Activated T-cell treated with anti-CD3 and anti-CD28 coated beads for 4 hours (primary cell): ENCODE data around the gene MCM6.
"Not testable (repeated sequence)": the region's sequence is repeated elsewhere in the genome, so short reads cannot be mapped to it uniquely, and the experiment has no call there.

Experiments
- DNase-seq: peaks from one replicate; pipeline ENCODE4 v3.0.0-alpha.2; 2020

The MCM6 gene

DNA sequence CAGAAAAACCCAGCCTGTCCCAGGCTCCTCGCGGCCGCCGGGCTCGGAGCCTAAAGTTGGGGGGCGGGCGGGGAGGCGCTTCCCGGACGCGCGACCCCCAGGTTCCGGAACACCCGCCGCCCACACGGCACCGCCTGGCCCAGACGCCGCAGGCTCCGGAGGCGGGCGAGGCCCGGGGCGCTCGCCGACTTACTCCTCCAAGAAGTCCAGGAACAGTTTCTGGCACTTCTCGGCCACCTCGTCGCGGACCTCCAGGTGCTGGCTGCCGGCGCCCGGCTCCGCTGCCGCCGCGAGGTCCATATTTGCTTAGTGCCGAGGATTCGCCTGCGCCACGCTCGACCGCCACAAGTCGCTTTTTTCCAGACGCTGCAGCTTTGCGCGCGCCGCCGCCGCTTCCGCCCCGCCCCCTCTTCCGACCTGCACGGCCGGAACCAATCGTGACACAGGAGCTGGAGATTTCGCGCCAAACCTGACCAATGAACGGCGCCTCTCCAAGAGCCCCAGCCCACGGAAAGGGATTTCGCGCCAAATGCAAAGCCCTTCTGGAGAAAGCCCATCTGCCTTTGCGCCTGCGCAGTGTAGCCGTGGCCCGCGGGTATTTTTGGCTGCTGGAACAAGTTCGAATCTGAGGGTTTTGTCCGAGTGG, at the start of gene MCM6:
Gene MCM6 (minus strand): TSS at position 378 of the 646 bp plus-strand sequence. CDS start 78 bp downstream, at position 300.
- DNase-seq = peak; percentile 96

DNA sequence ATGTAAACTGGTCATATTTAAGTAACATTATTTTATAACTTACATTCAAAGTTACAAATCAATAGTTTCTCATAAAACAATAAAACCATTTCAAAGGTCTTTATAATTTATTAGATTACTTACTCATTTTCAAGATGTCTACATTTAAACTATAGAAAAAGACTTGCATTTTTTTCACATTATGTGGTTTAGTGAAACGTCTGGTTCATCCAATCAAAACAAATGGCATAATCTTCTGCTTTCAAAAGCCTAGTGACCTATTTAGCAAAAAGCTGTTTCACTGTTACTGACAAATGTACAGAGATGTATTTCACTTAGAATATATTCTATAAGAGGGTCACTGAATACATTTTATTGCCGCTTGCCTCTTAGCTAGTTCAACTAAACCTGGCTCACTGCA, 49.3 kb upstream of the MCM6 start:
- DNase-seq = no peak

DNA sequence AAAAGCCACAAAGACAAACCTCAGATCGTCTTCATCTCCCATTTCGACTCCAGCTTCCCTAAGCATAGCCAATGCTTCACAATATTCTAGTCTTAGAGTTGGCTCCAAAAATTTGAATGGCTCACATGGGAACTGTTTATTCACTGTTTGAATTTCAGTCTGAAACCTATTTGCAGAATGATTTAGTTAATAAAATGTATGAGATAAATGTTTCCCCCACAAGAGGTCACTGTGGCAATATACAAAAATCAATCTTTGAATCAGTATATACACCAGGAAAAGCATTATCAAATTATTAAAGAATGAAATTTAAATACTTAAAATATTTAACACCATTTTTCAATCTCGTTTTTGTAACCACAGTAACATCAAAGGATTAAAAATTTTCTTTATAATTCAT, 40.0 kb upstream of the MCM6 start:
- DNase-seq = no peak

DNA sequence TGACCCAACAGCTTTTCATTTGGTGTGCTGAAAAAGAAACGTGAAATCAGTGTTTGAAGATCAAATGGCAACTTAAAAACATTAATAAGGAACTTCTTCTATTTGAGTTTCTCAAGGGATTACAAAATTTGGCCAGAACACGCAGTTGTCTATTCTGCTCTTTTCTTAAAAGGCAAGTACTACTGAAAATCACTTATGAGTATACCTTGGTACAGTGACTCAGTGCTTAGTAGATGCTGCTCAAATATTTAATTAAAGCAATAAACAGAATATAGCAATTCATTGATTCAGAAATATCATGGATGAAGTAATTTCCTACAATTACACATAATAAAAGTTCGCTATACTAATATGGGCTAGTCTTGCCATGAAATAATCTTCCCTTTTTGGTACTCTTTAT, 38.2 kb upstream of the MCM6 start:
- DNase-seq = no peak

DNA sequence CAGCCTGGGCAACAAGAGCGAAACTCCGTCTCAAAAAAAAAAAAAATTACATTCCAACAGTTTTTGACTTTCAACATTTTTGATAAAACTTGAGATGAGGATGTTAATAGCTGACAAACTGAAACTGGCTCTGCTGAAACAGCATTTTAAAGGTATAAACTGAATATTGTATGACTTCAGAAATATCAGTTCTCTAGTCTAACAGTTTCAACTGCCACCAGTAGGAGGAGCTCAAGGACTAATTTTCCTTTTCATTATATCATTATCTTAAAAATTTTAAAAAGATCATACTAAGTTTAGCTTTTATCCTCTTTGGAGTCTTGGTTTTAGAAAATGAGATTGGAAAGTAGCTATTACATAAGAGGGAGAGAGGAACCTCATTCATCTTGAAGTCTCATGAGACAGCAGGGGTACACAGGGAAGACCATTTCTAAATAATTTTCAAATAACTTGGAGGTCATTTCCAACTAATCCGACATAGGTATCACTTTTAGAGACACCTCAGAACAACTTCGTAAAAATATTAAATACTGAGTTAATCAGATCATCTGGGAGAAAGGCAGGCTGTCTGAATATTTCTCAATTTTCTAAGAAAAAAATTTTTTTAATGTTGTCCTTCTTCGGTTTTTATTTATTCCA, 37.6 kb upstream of the MCM6 start:
- peak; percentile 42 for DNase-seq

DNA sequence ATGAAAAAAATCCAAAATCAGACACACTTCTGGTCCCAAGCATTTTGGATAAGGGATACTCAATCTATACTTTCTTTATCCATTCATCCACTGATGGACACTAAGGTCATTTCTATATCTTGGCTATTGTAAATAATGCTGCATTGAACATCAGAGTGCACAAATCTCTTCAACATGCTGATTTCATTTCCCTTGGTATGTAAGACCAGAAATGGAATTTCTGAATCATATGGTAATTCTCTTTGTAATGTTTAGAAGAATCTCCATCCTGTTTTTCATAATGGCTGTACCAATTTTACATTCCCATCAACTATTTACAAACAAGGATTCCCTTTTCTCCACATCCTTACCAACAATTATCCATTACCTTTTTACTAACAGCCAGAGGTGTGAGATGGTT, 33.7 kb upstream of the MCM6 start:
- DNase-seq = no peak

DNA sequence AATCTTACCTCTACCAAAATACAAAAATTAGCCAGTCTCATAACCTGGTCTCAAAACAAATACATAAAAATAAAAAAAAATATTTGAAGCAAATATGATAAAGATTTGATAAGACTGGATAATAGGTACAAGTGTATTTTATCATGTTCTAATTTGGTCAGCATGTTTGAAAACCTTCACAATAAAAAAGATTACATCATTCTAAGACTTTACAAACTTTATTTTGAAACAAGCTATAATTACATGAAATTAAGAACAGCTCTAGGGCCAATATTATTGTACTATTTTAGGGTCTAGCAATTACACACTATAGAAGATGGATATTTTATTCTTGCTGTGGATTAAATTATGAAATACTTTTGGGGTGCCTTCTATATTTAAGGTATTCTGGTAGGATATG, 29.4 kb upstream of the MCM6 start:
- no peak for DNase-seq

DNA sequence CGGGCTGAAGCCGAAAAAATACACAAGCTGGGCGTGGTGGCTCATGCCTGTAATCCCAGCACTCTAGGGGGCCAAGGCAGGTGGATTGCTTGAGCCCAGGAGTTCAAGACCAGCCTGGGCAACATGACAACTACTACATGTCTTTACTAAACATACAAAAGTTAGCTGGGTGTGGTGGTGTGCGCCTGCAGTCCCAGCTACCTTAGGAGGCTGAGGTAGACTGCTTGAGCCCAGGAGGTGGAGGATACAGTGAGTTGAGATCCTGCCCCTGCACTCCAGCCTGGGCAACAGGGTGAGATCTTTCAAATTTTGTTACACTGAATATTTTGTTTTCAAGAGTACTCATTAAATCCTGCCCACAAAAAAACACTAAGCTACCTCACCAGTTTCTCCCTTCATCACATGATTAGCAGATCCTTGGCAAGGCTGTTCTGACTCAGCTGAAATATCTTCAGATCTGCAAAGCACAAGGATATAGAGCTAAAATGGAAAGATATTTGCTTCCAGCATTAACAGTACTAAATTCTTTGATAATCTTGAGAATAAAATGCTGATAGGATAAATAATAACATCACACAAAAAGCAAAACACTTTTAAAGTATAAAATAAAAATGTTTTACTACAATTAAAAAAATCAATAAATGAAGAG, 28.2 kb upstream of the MCM6 start:
- DNase-seq = no peak

DNA sequence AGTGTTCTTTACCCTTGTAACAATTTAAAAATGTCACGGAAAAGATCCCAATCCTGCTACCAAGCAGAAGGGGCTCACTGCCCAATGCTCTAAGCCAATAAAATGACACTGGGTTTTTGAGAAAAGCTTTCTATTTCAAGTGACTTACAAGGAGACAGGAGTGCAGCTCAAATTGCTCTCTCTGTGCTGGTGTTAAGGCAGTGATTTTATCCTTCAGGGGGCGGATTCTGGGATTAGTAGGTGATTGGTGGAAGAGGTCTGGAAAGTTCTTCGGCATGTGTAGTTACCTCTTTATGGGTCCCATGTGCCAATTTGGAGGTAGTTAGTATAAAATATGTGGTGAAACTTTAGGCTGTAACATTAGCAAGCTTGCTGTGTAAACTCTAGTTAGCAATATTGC, 27.4 kb upstream of the MCM6 start:
- no peak for DNase-seq

DNA sequence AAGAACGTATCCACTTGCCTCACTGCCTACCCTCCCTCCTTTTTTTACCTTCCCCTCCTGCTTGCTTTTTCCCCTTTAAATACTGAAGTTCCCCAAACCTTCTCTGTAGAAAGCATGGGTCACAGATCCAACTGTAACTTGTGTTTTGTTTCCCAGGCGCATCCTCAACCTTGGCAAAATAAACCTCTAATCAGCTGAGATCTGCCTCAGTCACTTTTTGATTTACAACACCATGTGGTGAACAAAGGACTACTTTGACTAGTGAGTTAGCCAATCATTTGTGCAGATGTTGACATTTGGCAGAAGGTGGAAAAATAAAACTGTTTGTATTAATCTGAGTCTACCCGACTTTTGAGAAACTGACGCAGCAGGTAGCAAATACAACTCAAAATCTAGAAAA, 23.3 kb upstream of the MCM6 start:
- DNase-seq = no peak

DNA sequence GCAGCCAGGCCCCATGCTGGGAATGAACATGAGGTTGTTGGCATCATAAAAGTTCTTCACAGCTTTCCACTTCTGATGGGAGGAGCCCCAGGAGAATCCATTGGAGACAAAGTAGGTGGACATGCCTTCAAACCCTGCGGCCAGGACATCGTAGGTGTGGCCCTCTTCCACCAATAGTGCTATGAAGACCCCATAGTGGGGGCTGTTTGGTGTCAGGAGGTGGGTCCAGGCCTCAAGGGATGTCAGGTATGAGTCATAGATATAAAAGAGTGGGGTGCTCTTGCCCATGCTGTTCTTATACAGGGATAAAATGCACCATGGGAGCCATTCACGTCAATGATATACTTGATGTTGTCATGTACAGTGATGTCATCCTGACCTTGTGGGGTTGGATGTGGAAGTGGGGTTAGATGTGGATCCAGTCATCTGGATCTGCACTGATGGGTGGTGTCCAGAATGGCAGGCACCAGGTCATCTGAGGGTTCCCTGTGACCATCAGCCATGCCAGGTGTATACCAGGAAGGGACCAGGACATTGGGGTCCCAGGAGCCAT, 22.1 kb upstream of the MCM6 start:
- DNase-seq = no peak

DNA sequence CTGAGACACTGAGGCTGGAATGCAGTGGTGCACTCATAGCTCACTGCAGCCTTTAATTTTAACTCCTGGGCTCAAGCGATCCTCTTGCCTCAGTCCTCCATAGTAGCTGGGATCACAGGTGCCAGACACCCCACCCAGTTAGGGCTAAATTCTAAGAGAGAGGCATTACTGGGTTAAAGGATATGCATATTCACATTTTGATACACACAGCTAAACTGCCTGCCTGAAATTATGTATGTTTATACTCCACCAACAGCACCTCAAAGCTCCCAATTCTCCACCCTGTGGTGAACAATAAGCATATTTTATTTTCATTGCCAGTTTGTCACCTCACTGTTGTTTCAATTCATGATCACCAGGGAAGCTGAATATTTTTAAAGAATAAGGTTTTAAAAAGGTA, 18.7 kb upstream of the MCM6 start:
- DNase-seq = no peak

DNA sequence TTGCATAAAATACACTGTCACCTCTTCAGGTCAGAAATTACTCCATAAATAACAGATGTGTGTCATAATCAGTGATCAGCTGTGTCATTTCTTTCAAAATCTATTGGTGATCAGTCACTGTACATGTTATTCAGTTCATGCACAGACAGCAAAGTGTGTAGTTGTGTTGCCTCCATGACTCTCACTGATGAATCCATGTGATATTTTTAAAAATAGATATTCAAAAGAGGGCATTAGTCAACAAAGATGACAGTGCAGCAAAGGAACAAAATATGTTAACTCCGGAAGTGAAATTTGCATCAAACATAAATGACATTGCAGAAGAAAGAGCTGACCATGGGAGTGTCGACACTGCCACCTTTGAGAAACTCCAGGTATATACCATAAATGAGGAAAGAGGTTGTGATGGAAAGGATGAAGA, 17.1 kb upstream of the MCM6 start:
- no peak for DNase-seq

DNA sequence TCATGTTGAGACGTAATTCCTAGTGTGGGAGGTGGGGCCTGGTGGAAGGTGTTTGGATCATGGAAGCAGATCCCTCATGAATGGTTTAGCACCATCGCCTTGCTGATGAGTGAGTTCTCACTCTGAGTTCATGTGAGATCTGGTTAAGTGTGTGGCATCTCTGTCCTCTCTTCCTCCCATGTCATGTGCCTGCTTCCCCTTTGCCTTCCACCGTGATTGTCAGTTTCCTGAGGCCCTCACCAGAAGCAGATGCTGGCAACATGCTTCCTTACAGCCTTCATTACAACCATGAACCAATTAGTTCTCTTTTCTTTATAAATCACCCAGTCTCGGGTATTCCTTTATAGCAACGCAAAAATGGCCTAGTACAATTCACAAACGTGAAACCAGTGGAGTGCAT, 14.6 kb upstream of the MCM6 start:
- DNase-seq = no peak

DNA sequence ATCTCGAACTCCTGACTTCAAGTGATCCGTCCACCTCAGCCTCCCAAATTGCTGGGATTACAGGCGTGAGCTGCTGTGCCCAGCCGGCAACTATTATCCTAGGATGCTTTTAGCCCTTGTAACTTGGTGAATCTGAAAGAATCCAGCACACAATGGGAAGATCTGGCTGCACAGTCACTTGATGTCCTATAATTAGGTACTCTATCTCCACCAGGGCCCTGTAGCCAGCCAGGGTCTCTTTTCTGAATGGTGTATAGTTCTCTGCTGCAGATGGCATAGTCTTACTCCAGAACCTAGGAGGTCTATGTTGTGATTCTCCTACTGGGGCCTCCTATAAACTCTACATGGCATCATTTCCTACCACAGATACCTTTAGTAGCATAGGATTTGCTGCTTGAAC, 13.9 kb upstream of the MCM6 start:
- DNase-seq = no peak

DNA sequence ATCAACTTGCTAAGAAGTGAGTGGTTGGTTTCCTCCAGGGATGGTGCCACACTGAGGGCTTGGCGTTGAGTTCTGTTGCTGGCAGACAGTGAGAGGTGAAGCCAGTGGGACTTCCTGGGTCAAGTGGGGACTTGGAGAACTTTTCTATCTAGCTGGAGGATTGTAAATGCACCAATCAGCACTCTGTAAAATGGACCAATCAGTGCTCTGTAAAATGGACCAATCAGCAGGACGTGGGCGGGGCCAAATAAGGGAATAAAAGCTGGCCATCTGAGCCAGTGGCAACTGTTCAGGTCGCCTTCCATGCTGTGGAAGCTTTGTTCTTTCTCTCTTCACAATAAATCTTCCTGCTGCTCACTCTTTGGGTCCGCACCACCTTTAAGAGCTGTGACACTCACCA, 12.3 kb upstream of the MCM6 start:
- not testable (repeated sequence) for DNase-seq

DNA sequence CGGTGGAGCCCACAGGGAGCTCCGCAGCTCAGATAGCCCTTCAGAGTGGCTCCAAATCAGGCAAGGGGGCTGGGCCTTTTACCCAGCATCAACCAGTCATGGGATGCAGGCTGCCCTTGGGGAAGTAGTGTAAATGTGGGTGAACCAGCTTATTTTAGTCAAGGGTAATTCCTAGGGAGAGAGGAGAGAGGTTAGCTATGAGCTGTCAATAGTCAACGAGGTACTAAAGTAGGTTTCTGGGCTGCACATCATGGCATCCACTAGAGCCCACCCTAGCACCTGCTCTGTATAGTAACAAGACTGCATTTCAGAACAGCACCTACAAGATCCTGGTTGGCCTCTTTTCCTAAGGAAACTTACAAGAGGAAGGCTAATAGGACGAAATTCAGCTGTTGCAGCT, 9.5 kb upstream of the MCM6 start:
- no peak for DNase-seq

DNA sequence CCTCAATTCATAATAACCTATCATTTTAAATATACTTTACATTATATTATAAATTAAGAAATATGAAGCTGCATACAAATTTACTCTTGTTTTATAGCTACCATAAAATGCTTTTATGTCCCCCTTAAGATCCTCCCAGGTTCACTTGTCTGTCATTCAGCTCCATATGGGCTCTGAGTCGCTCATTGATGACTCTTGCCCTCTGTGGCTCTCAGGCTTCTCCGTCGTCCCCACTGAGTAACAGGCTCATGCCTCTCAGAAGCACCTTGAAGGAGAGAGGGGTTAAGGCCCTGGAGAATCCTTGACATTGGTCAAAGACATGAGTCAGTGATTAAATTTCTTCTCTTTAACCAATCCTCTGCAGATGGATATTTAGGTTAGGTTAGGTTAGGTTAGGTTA, 6.2 kb upstream of the MCM6 start:
- no peak for DNase-seq

DNA sequence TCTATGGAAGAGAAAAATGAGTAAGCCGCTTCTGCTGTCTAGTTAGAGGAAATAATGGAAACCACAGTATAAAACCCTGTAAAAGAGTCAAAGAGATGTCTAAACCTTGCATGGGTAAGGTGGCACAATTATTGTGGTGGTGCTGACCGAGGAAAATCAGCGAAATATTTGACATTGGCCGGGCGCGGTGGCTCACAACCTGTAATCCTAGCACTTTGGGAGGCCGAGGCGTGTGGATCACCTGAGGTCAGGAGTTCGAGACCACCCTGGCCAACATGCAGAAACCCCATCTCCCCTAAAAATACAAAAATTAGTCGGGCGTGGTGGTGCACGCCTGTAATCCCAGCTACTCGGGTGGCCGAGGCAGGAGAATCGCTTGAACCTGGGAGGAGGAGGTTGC, 527 bp upstream of the MCM6 start:
- not testable (repeated sequence) for DNase-seq

DNA sequence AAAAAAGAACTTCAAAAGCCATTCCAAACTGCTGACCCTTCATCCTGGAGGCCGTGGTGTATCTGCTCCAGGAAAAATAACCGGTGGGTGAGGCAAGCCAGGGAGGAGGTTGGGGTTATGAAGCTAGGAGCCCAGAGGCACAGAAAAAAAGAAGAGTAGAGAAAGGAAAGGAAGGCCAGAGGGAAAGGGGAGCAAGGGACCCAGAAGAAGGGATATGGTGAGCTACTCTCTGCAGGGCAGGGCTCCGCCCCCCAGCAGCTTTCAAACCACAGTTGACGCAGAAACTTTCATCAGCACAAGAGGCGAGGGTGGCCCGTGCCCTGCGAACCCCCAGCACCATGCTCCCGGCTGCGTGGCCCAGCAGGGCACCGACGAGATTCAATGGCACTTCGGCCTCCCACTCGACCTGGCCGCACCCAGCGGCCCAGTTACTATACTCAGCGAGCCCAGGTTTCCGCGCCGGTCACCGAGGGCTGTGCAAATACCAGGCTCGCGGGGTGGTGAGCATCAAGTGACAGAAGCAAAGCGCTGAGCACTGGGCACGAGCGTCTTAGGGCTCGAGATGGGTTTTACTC, 665 bp downstream of the MCM6 start:
- DNase-seq = peak; percentile 56

DNA sequence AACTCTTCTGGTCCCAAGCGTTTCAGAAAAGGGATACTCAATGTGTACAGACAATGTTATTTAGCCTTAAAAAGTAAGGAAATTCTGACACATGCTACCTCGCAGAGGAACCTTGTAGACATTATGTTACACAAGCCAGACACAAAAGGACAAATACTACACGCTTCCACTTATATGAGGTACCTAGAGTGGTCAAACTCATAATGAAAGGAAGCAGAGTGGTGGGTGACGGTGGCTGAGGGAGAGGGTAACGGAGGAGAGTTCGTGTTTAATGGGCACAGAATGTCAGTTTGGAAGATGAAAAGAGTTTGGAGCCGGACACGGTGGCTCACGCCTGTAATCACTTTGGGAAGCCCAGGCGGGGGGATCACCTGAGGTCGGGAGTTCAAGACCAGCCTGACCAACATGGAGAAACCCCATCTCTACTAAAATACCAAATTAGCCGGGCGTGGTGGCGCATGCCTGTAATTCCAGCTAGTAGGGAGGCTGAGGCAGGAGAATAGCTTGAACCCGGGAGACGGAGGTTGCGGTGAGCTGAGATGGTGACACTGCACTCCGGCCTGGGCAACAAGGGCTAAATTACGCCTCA, 1.4 kb downstream of the MCM6 start:
- no peak for DNase-seq

DNA sequence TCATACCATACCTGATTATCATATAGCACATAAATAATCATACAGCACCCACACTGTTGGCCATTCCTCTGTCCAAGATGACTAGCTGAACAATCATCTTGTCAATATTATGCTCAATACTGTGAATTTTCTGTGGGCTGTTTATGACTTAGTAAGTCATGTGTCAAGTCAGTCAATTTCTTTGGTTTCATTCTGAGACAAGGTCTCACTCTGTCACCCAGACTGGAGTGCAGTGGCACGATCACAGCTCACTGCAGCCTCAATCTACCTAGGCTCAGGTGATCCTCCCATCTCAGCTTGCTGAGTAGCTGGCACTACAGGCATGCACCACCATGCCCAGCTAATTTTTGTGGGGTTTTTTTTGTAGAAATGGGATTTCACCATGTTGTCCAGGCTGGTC, 5.7 kb downstream of the MCM6 start:
- DNase-seq = no peak

DNA sequence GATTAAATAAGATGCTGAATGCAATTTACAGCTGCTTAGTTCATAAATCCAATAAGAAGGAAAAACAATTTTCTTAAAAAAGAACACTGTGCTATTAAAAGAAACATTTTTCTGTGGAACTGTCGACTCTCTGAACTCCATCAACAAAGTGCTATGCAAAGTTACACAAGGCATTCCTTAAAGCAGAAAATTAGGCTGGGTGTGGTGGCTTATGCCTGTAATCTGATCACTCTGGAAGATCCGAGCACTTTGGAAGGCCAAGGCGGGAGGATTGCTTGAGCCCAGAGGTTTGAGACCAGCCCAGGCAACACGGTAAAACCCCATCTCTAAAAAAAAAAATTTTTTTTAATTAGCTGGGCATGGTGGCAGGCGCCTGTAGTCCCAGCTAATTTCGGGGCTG, 13.0 kb downstream of the MCM6 start:
- DNase-seq = no peak

DNA sequence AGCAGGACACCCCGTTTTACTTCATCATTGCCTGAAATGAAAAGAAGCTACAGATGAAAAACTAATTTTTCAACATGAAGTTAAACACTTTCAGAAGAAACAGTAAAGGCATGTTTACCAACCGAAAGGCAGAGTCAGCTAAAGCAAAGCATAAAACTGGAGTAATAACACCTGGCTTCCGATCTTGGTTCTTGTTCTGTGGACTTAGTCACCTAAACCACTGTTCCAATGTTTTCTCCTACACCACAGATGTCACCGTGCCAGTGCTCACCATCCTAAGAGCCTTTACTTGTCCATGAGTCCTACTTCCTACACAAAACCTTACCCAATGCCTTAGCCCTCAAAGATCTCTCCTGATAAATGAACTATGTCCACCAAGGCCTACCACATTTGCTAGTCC, 13.5 kb downstream of the MCM6 start:
- no peak for DNase-seq
